Erythroblast (primary cell): Measurements from ENCODE around the gene PIGL.

ENCODE experiments used
- GATA1 ChIP-seq: IDR thresholded peaks from 2 replicates; pipeline ENCODE4 v1.6.1; 2011; ENCODE audit warnings: low read depth, mild to moderate bottlenecking, control low read depth, low read length, moderate library complexity
- POLR2A ChIP-seq: IDR thresholded peaks from 2 replicates; pipeline ENCODE4 v1.6.1; 2011; ENCODE audit warnings: mild to moderate bottlenecking, low read length

DNA sequence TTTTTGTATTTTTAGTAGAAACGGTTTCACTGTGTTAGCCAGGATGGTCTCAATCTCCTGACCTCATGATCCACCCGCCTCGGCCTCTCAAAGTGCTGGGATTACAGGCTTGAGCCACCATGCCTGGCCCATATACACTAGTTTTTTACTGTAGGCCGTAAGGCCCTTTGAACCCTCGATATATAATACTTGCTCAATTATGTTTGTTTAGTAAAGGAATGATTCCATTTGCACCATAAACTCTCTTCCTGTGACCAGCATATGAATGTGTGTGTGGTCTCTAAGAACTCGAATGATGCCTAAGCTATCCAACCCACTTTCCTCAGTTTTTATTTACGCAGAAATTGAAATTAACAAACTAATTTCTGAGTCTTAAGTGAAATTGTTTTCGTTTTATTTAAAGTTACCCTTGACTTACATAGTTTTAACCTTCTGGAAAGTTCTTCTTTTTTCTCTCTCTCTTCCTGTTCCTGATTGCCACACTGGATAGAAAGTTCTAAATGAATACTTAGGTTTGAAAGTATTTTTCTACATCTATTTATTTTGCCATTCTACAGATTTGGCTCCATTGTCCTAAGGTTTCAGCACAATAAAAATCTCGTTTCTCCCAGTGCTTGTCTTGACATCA, 37.9 kb downstream of the PIGL start:
- TF ChIP-seq POLR2A (no peak), GATA1 (no peak)
